ENCODE data around the gene MOGAT1. TPM values are rescaled to one million over a fixed set of nuclear protein-coding genes. Genes with fewer than 3 reads are reported as not detected.

Gene MOGAT1
- total and polyA plus RNA-seq, 4 donors: 0.30 to 5.5 (median 5.1) TPM; not detected in 1

- Histone ChIP-seq H3K27me3 (ENCODE audit: control insufficient read depth in 4 of 4, insufficient read depth in 4 of 4, low read length in 3 of 4) (no peaks in the 10 kb centered on the region), H3K27ac (ENCODE audit: low read depth in 1 of 2, low read length in 2 of 2) (no peak overlapping the region), H3K4me3 (ENCODE audit: low read depth in 1 of 3, low read length in 3 of 3) (no peak overlapping the region), H3K9ac (ENCODE audit: low read depth in 1 of 2, low read length in 2 of 2) (no peak overlapping the region), H3K4me1 (ENCODE audit: control insufficient read depth in 4 of 4, insufficient read depth in 4 of 4, low read length in 3 of 4) (peaks cover 0 to 14% (median 9%) of the 10 kb centered on the region in 4 donors), H3K9me3 (ENCODE audit: control insufficient read depth in 4 of 4, low read length in 3 of 4) (no peaks in the 10 kb centered on the region), H3K36me3 (ENCODE audit: control insufficient read depth in 4 of 4, insufficient read depth in 3 of 4, low read depth in 1 of 4, low read length in 3 of 4) (no peaks in the 10 kb centered on the region)
- WGBS: 65% methylated on average over 3 of the region's 3 CpGs
- TF ChIP-seq NR2F2 (IDR thresholded peaks at IDR 0.05): no peak
- TF ChIP-seq EGR1 (IDR thresholded peaks at IDR 0.05; ENCODE audit: low read depth in 2 of 2): no peak
- DNase-seq (ENCODE audit: low spot score): no peak
Observed at GRCh38 chr2:222756362-222756831, 84.9 kb downstream of the MOGAT1 start.

- WGBS: 74% methylated on average over 5 of the region's 5 CpGs
- Histone ChIP-seq H3K27ac (ENCODE audit: low read depth in 1 of 2, low read length in 2 of 2) (no peak overlapping the region), H3K9me3 (ENCODE audit: control insufficient read depth in 4 of 4, low read length in 3 of 4) (no peaks in the 10 kb centered on the region), H3K4me1 (ENCODE audit: control insufficient read depth in 4 of 4, insufficient read depth in 4 of 4, low read length in 3 of 4) (peaks cover 0 to 14% (median 9%) of the 10 kb centered on the region in 4 donors), H3K9ac (ENCODE audit: low read depth in 1 of 2, low read length in 2 of 2) (no peak overlapping the region), H3K36me3 (ENCODE audit: control insufficient read depth in 4 of 4, insufficient read depth in 3 of 4, low read depth in 1 of 4, low read length in 3 of 4) (no peaks in the 10 kb centered on the region), H3K4me3 (ENCODE audit: low read depth in 1 of 3, low read length in 3 of 3) (no peak overlapping the region), H3K27me3 (ENCODE audit: control insufficient read depth in 4 of 4, insufficient read depth in 4 of 4, low read length in 3 of 4) (no peaks in the 10 kb centered on the region)
- DNase-seq (ENCODE audit: low spot score): no peak
- TF ChIP-seq ATF3 (IDR thresholded peaks at IDR 0.05) (no peak), REST (IDR thresholded peaks at IDR 0.05) (no peak), GABPA (IDR thresholded peaks at IDR 0.05 in 1 of 2, conservative IDR thresholded peaks at IDR 0.05 in 1 of 2) (no peak), EGR1 (IDR thresholded peaks at IDR 0.05; ENCODE audit: low read depth in 2 of 2) (no peak), SP1 (IDR thresholded peaks at IDR 0.05) (no peak)
Observed at GRCh38 chr2:222756951-222757650, 85.6 kb downstream of the MOGAT1 start.

Other genes with a start within 250 kb of the MOGAT1 start
- gene SGPP2, start 247.1 kb upstream of the MOGAT1 start, total RNA-seq: under 1 TPM in 1 of 2 donors, not detected in 1; 0.33 TPM
- gene SGPP2, start 247.1 kb upstream of the MOGAT1 start, polyA plus RNA-seq: under 1 TPM; 0.16 to 0.31 TPM
- 1 to 10 TPM; 5.5 to 9.7 TPM for gene FARSB, start 15.6 kb upstream of the MOGAT1 start, total RNA-seq
- 1 to 10 TPM; 8.7 to 9.2 TPM for gene FARSB, start 15.6 kb upstream of the MOGAT1 start, polyA plus RNA-seq
- gene ACSL3, start 189.4 kb downstream of the MOGAT1 start, total RNA-seq: 10 to 100 TPM; 61.1 to 66.6 TPM
- 10 to 100 TPM; 22.2 to 25.5 TPM for gene ACSL3, start 189.4 kb downstream of the MOGAT1 start, polyA plus RNA-seq

All from liver (tissue), 9 donors.